ENCODE data around the gene TSPAN13. TPM values are rescaled to one million over a fixed set of nuclear protein-coding genes. Genes with fewer than 3 reads are reported as not detected.

TSPAN13 gene
- total and polyA plus RNA-seq, 4 experiments from 2014 or later, result 0.11 to 0.42 TPM; not detected in 2

DNA sequence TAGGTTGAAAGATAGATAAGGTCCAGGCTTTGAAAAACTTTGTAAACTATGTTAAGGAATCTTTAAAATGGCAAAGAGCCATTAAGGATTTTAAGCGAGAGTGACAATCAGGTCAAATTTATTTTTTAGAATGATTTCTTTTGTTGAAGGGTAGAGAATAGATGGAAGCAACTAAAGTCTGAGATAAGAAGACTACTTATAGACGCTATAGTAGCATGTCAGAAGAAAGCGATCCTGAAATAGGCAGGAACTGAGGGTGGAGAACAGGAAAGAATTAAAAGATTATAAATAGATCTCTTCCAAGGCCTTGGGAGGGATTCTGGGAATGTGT is 13.0 kb upstream of the TSPAN13 start:
- Histone ChIP-seq H3K27me3 (ENCODE audit: insufficient read depth, low read length) (no peaks in the 10 kb centered on the region), H3K36me3 (ENCODE audit: insufficient read depth, low read length) (no peaks in the 10 kb centered on the region), H3K4me1 (ENCODE audit: insufficient read depth, low read length) (no peaks in the 10 kb centered on the region), H3K4me3 (ENCODE audit: low read length in 2 of 2) (no peak overlapping the region), H3K27ac (ENCODE audit: low read depth, low read length) (no peak overlapping the region), H3K9me3 (ENCODE audit: control insufficient read depth in 1 of 2, low read length in 2 of 2) (no peaks in the 10 kb centered on the region)
- DNase-seq, result no peak
- intact Hi-C loops (cut with micrococcal nuclease), result no loop called here
- ChIA-PET CTCF (ENCODE audit: partially characterized antibody) (no interaction called here), POLR2A (ENCODE audit: partially characterized antibody) (no interaction called here)
- no peak overlapping the region for H3K27ac Mint-ChIP-seq
- H3K27me3 Mint-ChIP-seq, result no peaks in the 10 kb centered on the region
- no peaks in the 10 kb centered on the region for H3K36me3 Mint-ChIP-seq
- no peak overlapping the region for H3K4me3 Mint-ChIP-seq
- no peaks in the 10 kb centered on the region for H3K9me3 Mint-ChIP-seq
- no peaks in the 10 kb centered on the region for H3K4me1 Mint-ChIP-seq

DNA sequence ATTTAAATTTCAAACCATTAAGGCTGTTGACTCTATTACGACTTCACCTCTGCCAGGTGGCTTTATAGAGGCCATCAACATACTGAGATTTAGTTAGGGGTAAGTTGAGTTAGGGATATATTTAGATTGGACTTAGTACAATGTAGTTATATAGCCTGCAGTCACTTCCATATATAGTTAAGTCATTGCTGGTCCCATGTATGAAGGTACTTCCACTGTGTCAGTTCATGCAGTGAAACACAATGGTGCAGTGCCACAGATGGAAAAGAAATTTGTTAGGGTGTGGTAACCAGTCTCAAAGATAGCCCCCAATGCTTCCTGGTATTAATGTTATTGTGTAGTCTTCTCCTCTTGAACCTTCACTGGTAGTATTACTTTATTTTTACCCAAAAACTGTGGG is 12.6 kb upstream of the TSPAN13 start:
- H3K27ac ChIP-seq (ENCODE audit: low read depth, low read length), result no peak overlapping the region
- Mint-ChIP-seq H3K27me3 (no peaks in the 10 kb centered on the region), H3K9me3 (no peaks in the 10 kb centered on the region), H3K36me3 (no peaks in the 10 kb centered on the region), H3K4me3 (no peak overlapping the region), H3K4me1 (no peaks in the 10 kb centered on the region), H3K27ac (no peak overlapping the region)
- H3K36me3 ChIP-seq (ENCODE audit: insufficient read depth, low read length), result no peaks in the 10 kb centered on the region
- POLR2A ChIA-PET (ENCODE audit: partially characterized antibody), result no interaction called here
- H3K9me3 ChIP-seq (ENCODE audit: control insufficient read depth in 1 of 2, low read length in 2 of 2), result no peaks in the 10 kb centered on the region
- DNase-seq, result no peak
- intact Hi-C loops (cut with micrococcal nuclease), result no loop called here
- H3K27me3 ChIP-seq (ENCODE audit: insufficient read depth, low read length), result no peaks in the 10 kb centered on the region
- H3K4me3 ChIP-seq (ENCODE audit: low read length in 2 of 2), result no peak overlapping the region
- CTCF ChIA-PET (ENCODE audit: partially characterized antibody), result no interaction called here
- H3K4me1 ChIP-seq (ENCODE audit: insufficient read depth, low read length), result no peaks in the 10 kb centered on the region

DNA sequence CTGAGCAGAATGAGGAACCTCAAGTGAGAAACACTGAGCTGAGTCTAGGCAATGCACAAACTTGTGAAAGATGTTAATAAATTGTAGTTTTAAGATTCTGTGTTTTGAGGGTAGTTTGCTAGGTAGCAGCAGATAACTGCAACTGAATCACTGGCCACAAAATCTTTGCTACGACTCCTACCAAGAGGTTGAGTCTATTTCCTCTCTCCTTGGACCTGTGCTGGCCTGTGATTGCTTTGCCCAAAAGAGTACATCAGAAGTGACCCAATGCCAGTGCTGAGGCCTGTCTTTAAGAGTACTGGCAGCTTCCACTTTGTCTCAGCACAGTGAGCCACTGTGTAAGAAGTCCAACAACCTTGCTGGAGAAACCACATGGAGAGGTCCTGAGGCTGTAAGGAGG is 11.9 kb upstream of the TSPAN13 start:
- POLR2A ChIA-PET (ENCODE audit: partially characterized antibody), result no interaction called here
- CTCF ChIA-PET (ENCODE audit: partially characterized antibody), result no interaction called here
- Histone ChIP-seq H3K27ac (ENCODE audit: low read depth, low read length) (no peak overlapping the region), H3K27me3 (ENCODE audit: insufficient read depth, low read length) (no peaks in the 10 kb centered on the region), H3K4me1 (ENCODE audit: insufficient read depth, low read length) (no peaks in the 10 kb centered on the region), H3K36me3 (ENCODE audit: insufficient read depth, low read length) (no peaks in the 10 kb centered on the region), H3K4me3 (ENCODE audit: low read length in 2 of 2) (no peak overlapping the region), H3K9me3 (ENCODE audit: control insufficient read depth in 1 of 2, low read length in 2 of 2) (no peaks in the 10 kb centered on the region)
- Mint-ChIP-seq H3K9me3 (no peaks in the 10 kb centered on the region), H3K4me3 (no peak overlapping the region), H3K27ac (no peak overlapping the region), H3K27me3 (no peaks in the 10 kb centered on the region), H3K36me3 (no peaks in the 10 kb centered on the region), H3K4me1 (no peaks in the 10 kb centered on the region)
- DNase-seq, result no peak
- intact Hi-C loops (cut with micrococcal nuclease), result no loop called here

DNA sequence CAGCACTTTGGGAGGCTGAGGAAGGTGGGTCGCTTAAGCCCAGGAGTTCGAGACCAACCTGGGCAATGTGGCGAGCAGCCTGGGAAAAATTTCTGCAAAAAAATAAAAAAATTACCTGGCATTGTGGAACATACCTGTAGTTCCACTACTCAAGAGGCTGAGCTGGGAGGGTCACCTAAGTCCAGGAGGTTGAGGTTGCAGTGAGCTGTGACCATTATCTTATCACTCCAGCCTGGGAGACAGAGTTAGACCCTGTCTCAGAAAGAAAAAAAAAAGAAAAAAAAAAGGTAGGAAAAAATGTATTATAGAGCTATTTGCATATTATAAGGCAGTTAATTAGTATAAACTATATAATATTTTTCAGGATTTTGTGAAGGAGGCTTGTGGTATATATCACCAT is 11.0 kb upstream of the TSPAN13 start:
- CTCF ChIA-PET (ENCODE audit: partially characterized antibody), result no interaction called here
- Histone ChIP-seq H3K36me3 (ENCODE audit: insufficient read depth, low read length) (no peaks in the 10 kb centered on the region), H3K9me3 (ENCODE audit: control insufficient read depth in 1 of 2, low read length in 2 of 2) (no peaks in the 10 kb centered on the region), H3K4me3 (ENCODE audit: low read length in 2 of 2) (no peak overlapping the region), H3K27ac (ENCODE audit: low read depth, low read length) (no peak overlapping the region), H3K4me1 (ENCODE audit: insufficient read depth, low read length) (no peaks in the 10 kb centered on the region), H3K27me3 (ENCODE audit: insufficient read depth, low read length) (no peaks in the 10 kb centered on the region)
- DNase-seq, result no peak
- Mint-ChIP-seq H3K9me3 (no peaks in the 10 kb centered on the region), H3K36me3 (no peaks in the 10 kb centered on the region), H3K4me1 (no peaks in the 10 kb centered on the region), H3K27ac (no peak overlapping the region), H3K27me3 (peaks cover 0 to 2% of the 10 kb centered on the region in 2 donors), H3K4me3 (no peak overlapping the region)
- POLR2A ChIA-PET (ENCODE audit: partially characterized antibody), result no interaction called here
- intact Hi-C loops (cut with micrococcal nuclease), result no loop called here

DNA sequence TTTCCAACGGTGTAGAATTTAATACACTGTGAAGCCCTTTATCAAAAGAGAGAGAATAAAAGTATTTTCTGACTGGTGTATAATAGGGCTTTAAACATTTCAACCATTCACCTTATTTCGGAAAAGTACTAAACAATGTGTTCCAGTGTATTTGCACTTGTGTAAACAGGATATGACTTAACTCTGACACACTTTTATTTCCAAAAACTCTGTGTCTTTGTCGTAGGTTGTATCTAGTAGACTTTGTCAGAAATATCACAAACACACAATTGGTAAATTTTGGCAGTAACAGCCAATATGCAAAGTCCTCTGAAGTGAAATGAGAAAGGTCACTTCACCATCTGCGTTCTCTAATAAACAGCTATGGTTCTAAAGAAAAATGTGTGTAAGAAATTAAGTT is 10.3 kb upstream of the TSPAN13 start:
- H3K4me1 ChIP-seq (ENCODE audit: insufficient read depth, low read length), result no peaks in the 10 kb centered on the region
- no peak overlapping the region for H3K27ac ChIP-seq (ENCODE audit: low read depth, low read length)
- CTCF ChIA-PET (ENCODE audit: partially characterized antibody), result interaction anchor here (1.2 kb wide), 1 partner anchor 28 kb away, joined by 3 read pairs; no protein-coding TSS in a partner anchor
- Mint-ChIP-seq H3K4me3 (no peak overlapping the region), H3K9me3 (no peaks in the 10 kb centered on the region), H3K27ac (no peak overlapping the region), H3K4me1 (no peaks in the 10 kb centered on the region), H3K27me3 (peaks cover 0 to 2% of the 10 kb centered on the region in 2 donors), H3K36me3 (no peaks in the 10 kb centered on the region)
- DNase-seq, result no peak
- intact Hi-C loops (cut with micrococcal nuclease), result no loop called here
- no peaks in the 10 kb centered on the region for H3K27me3 ChIP-seq (ENCODE audit: insufficient read depth, low read length)
- H3K36me3 ChIP-seq (ENCODE audit: insufficient read depth, low read length), result no peaks in the 10 kb centered on the region
- POLR2A ChIA-PET (ENCODE audit: partially characterized antibody), result no interaction called here
- H3K4me3 ChIP-seq (ENCODE audit: low read length in 2 of 2), result no peak overlapping the region
- no peaks in the 10 kb centered on the region for H3K9me3 ChIP-seq (ENCODE audit: control insufficient read depth in 1 of 2, low read length in 2 of 2)

DNA sequence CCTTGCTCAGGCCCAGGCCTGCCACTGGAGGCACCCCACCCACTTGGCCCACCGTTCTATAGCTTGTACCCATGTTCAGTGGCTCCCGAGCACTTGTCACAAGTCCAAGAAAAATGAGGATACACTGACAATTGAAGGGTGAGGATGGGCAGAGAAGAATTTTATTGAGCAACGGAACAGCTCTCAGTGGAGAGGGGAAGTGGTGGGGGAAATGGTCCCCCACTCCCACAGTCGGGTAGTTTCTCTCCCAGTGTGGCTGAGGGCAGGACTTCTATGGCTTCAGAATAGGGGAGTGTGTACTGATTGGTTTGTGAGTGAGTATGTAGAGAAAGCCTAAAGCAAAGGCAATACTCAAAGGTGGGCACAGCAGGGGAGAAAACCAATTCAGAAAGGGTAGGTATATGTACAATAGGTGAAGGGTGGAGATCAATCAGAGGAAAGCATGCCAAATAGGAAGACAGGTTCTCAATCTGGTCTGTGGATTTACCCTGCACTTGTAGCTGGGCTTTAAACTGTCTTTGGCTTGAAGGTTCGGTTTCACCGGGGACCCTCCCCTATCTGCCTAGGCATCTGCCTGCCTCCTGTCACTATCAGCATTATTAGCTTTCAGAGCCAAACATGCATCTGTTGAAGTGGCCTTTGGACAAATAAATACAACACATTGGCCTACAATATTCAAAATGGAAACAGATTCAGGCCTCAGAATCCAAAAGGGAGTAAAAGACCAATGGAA is 8.9 kb upstream of the TSPAN13 start:
- no peak for DNase-seq
- Histone ChIP-seq H3K4me3 (ENCODE audit: low read length in 2 of 2) (no peak overlapping the region), H3K27me3 (ENCODE audit: insufficient read depth, low read length) (no peaks in the 10 kb centered on the region), H3K9me3 (ENCODE audit: control insufficient read depth in 1 of 2, low read length in 2 of 2) (no peaks in the 10 kb centered on the region), H3K36me3 (ENCODE audit: insufficient read depth, low read length) (no peaks in the 10 kb centered on the region), H3K27ac (ENCODE audit: low read depth, low read length) (no peak overlapping the region), H3K4me1 (ENCODE audit: insufficient read depth, low read length) (no peaks in the 10 kb centered on the region)
- no peaks in the 10 kb centered on the region for H3K4me1 Mint-ChIP-seq
- no peak overlapping the region for H3K4me3 Mint-ChIP-seq
- H3K9me3 Mint-ChIP-seq, result no peaks in the 10 kb centered on the region
- ChIA-PET POLR2A (ENCODE audit: partially characterized antibody) (no interaction called here), CTCF (ENCODE audit: partially characterized antibody) (interaction anchor here (1.2 kb wide), 1 partner anchor 26 kb away, joined by 3 read pairs; no protein-coding TSS in a partner anchor)
- no peak overlapping the region for H3K27ac Mint-ChIP-seq
- peaks cover 1 to 5% of the 10 kb centered on the region in 2 donors for H3K27me3 Mint-ChIP-seq
- intact Hi-C loops (cut with micrococcal nuclease), result no loop called here
- H3K36me3 Mint-ChIP-seq, result no peaks in the 10 kb centered on the region

DNA sequence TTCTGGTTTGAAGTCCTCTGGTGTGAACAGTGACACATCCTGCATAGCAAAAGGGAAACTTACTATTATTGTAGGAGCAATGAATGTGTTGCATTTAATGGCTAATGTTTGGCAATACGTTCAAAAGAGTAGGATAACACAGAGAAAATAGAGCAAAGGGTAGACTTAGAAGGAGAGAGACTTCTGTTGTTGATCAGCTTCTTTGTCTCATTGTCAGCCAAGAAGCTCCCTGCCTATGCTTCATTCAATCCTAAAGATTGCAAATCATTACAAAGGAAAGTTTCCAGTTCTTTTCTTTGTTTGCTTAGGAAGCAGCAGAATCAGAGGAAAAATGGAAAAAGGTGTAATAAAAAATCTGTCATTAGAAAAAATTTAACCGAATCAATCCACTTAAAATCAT is 7.9 kb upstream of the TSPAN13 start:
- ChIA-PET CTCF (ENCODE audit: partially characterized antibody) (no interaction called here), POLR2A (ENCODE audit: partially characterized antibody) (no interaction called here)
- H3K9me3 Mint-ChIP-seq, result no peaks in the 10 kb centered on the region
- no peak for DNase-seq
- H3K4me3 Mint-ChIP-seq, result no peak overlapping the region
- no peak overlapping the region for H3K27ac ChIP-seq (ENCODE audit: low read depth, low read length)
- H3K27me3 Mint-ChIP-seq, result peaks cover 1 to 5% of the 10 kb centered on the region in 2 donors
- H3K4me1 ChIP-seq (ENCODE audit: insufficient read depth, low read length), result no peaks in the 10 kb centered on the region
- H3K27ac Mint-ChIP-seq, result no peak overlapping the region
- H3K36me3 ChIP-seq (ENCODE audit: insufficient read depth, low read length), result no peaks in the 10 kb centered on the region
- no peak overlapping the region for H3K4me3 ChIP-seq (ENCODE audit: low read length in 2 of 2)
- intact Hi-C loops (cut with micrococcal nuclease), result no loop called here
- H3K36me3 Mint-ChIP-seq, result no peaks in the 10 kb centered on the region
- H3K4me1 Mint-ChIP-seq, result no peaks in the 10 kb centered on the region
- no peaks in the 10 kb centered on the region for H3K9me3 ChIP-seq (ENCODE audit: control insufficient read depth in 1 of 2, low read length in 2 of 2)
- no peaks in the 10 kb centered on the region for H3K27me3 ChIP-seq (ENCODE audit: insufficient read depth, low read length)

DNA sequence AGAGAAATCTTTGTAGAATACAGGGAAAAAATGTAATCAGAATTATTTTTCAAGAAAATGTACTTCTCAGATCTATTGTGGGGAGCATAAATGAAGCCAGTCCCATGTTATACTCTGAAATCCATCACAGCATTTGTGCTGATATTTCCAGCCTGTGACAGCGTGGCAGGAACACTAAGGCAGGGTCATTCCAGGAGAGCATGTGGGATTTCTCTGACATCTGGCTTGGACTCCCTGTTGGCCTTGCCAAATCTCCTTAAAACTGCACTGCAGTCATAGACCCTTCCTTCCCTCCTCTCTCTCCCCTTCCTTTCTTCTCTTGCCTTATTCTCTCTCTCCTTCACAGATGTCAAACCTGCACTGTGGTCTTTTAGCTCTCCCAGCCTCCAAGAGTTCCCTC is 6.5 kb upstream of the TSPAN13 start:
- no peaks in the 10 kb centered on the region for H3K9me3 Mint-ChIP-seq
- intact Hi-C loops (cut with micrococcal nuclease), result no loop called here
- no peaks in the 10 kb centered on the region for H3K36me3 Mint-ChIP-seq

More for the DNA sequence above, 6.5 kb upstream of the TSPAN13 start:
- ChIA-PET POLR2A (ENCODE audit: partially characterized antibody) (no interaction called here), CTCF (ENCODE audit: partially characterized antibody) (no interaction called here)
- Mint-ChIP-seq H3K4me3 (no peak overlapping the region), H3K4me1 (no peaks in the 10 kb centered on the region), H3K27ac (no peak overlapping the region), H3K27me3 (peaks cover 1 to 8% of the 10 kb centered on the region in 2 donors)
- Histone ChIP-seq H3K27ac (ENCODE audit: low read depth, low read length) (no peak overlapping the region), H3K36me3 (ENCODE audit: insufficient read depth, low read length) (no peaks in the 10 kb centered on the region), H3K4me1 (ENCODE audit: insufficient read depth, low read length) (no peaks in the 10 kb centered on the region), H3K27me3 (ENCODE audit: insufficient read depth, low read length) (no peaks in the 10 kb centered on the region), H3K4me3 (ENCODE audit: low read length in 2 of 2) (no peak overlapping the region), H3K9me3 (ENCODE audit: control insufficient read depth in 1 of 2, low read length in 2 of 2) (no peaks in the 10 kb centered on the region)
- no peak for DNase-seq
